Measurements from ENCODE around the gene DDT.
A peak's percentile ranks its signal among the peaks of the same experiment; 100 is the strongest.
"Not testable (repeated sequence)": the region's sequence is repeated elsewhere in the genome, so short reads cannot be mapped to it uniquely, and the experiment has no call there.

DDT gene

GRCh38 chr22:23974345-23974744 is at the start of gene DDT:
TSS of gene DDT (minus strand) at chr22:23974441. CDS start at chr22:23974414, 27 bp downstream.
- DNase-seq (ENCODE audit: low spot score): not testable (repeated sequence)

GRCh38 chr22:24023204-24023789 is 49.1 kb upstream of the DDT start:
- DNase-seq (ENCODE audit: low spot score): peak; percentile 3

GRCh38 chr22:24021304-24021703 is 47.1 kb upstream of the DDT start:
- no peak for DNase-seq (ENCODE audit: low spot score)

- DNase-seq (ENCODE audit: low spot score): no peak
Observed at GRCh38 chr22:24016156-24016555, 41.9 kb upstream of the DDT start.

GRCh38 chr22:24011735-24012068 is 37.5 kb upstream of the DDT start:
- DNase-seq (ENCODE audit: low spot score): no peak

GRCh38 chr22:24010018-24010391 is 35.8 kb upstream of the DDT start:
- DNase-seq (ENCODE audit: low spot score): no peak

- no peak for DNase-seq (ENCODE audit: low spot score)
Observed at GRCh38 chr22:24009227-24010017, 35.2 kb upstream of the DDT start.

GRCh38 chr22:24008381-24009226 is 34.4 kb upstream of the DDT start:
- DNase-seq (ENCODE audit: low spot score): no peak

GRCh38 chr22:24008022-24008283 is 33.7 kb upstream of the DDT start:
- no peak for DNase-seq (ENCODE audit: low spot score)

- DNase-seq (ENCODE audit: low spot score): no peak
Observed at GRCh38 chr22:24007253-24008021, 33.2 kb upstream of the DDT start.

- no peak for DNase-seq (ENCODE audit: low spot score)
Observed at GRCh38 chr22:24006914-24007214, 32.6 kb upstream of the DDT start.

- DNase-seq (ENCODE audit: low spot score): no peak
Observed at GRCh38 chr22:24006207-24006913, 32.1 kb upstream of the DDT start.

- DNase-seq (ENCODE audit: low spot score): no peak
Observed at GRCh38 chr22:24005201-24005600, 31.0 kb upstream of the DDT start, which contains the start of gene GSTT4. TSS of gene GSTT4 (minus strand) at chr22:24005453. CDS start at chr22:24005356, 97 bp downstream.

- DNase-seq (ENCODE audit: low spot score): no peak
Observed at GRCh38 chr22:24003887-24004286, 29.6 kb upstream of the DDT start.

- DNase-seq (ENCODE audit: low spot score): no peak
Observed at GRCh38 chr22:24002851-24003250, 28.6 kb upstream of the DDT start.

GRCh38 chr22:24002272-24002671 is 28.0 kb upstream of the DDT start:
- DNase-seq (ENCODE audit: low spot score): no peak

- no peak for DNase-seq (ENCODE audit: low spot score)
Observed at GRCh38 chr22:24001314-24001713, 27.1 kb upstream of the DDT start.

- DNase-seq (ENCODE audit: low spot score): not testable (repeated sequence)
Observed at GRCh38 chr22:23999779-24000178, 25.5 kb upstream of the DDT start.

GRCh38 chr22:23997092-23997491 is 22.9 kb upstream of the DDT start:
- no peak for DNase-seq (ENCODE audit: low spot score)

GRCh38 chr22:23993581-23994177 is 19.4 kb upstream of the DDT start:
- DNase-seq (ENCODE audit: low spot score): not testable (repeated sequence)

- DNase-seq (ENCODE audit: low spot score): not testable (repeated sequence)
Observed at GRCh38 chr22:23993080-23993479, 18.8 kb upstream of the DDT start.
